Keratinocyte (primary cell): ENCODE measurements around the gene TBC1D7.

Experiments
- EZH2 ChIP-seq: IDR thresholded peaks from one replicate; pipeline ENCODE4 v1.6.1; 2012; ENCODE audit warnings: inconsistent platforms, mild to moderate bottlenecking, low read length, moderate library complexity
- TF ChIP-seq, protein P1 (sequence below), 3 experiments: IDR thresholded peaks in 1 of 3; conservative IDR thresholded peaks in 1 of 3; optimal IDR thresholded peaks in 1 of 3; 2 replicates in 2 of 3; 3 replicates in 1 of 3; pipeline versions ENCODE3 to v1.5.1; 2011; ENCODE audit warnings: low read length in 3 of 3, mild to moderate bottlenecking in 3 of 3, moderate library complexity in 2 of 3, control low read depth in 1 of 3, inconsistent platforms in 1 of 3; ENCODE audit not compliant: insufficient read depth in 2 of 3; ENCODE audit errors: extremely low read depth in 1 of 3

DNA sequence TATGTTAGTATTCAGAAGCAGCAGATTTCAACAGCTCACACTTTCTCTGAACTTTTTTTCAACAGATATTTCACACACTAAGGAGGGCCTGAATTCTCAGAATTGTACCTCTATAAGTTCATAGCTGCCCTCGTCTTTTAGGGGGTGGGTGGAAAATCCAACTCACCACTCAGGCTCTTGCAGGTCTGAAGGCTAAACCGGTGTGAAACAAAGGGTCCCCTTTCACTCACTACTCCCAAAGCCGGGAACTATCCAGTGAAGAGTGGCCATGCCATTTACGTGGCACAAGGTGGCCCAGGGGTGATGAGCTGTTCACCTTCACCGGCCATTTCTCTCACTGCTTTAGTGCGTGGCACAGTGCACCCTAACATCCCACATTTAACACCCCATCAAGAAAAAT lies 24.2 kb downstream of the TBC1D7 start:
- no peak for TF ChIP-seq EZH2
- TF ChIP-seq, protein P1, sequence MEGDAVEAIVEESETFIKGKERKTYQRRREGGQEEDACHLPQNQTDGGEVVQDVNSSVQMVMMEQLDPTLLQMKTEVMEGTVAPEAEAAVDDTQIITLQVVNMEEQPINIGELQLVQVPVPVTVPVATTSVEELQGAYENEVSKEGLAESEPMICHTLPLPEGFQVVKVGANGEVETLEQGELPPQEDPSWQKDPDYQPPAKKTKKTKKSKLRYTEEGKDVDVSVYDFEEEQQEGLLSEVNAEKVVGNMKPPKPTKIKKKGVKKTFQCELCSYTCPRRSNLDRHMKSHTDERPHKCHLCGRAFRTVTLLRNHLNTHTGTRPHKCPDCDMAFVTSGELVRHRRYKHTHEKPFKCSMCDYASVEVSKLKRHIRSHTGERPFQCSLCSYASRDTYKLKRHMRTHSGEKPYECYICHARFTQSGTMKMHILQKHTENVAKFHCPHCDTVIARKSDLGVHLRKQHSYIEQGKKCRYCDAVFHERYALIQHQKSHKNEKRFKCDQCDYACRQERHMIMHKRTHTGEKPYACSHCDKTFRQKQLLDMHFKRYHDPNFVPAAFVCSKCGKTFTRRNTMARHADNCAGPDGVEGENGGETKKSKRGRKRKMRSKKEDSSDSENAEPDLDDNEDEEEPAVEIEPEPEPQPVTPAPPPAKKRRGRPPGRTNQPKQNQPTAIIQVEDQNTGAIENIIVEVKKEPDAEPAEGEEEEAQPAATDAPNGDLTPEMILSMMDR (optimal IDR thresholded peaks at IDR 0.05 in 1 of 3, IDR thresholded peaks at IDR 0.05 in 1 of 3, conservative IDR thresholded peaks at IDR 0.05 in 1 of 3; ENCODE audit: extremely low read depth in 1 of 3, insufficient read depth in 2 of 3, low read length in 3 of 3), result no peak
